Stimulated activated CD8-positive, alpha-beta memory T cell treated with anti-CD3 and anti-CD28 coated beads, Interleukin-4, amount 100 ng/mL, for 48 hours (primary cell): Measurements from ENCODE around the gene CHD5.
"Not testable (repeated sequence)": the region's sequence is repeated elsewhere in the genome, so short reads cannot be mapped to it uniquely, and the experiment has no call there.

Experiments
- DNase-seq: peaks from one replicate; pipeline ENCODE4 v3.0.0-alpha.2; 2020

The CHD5 gene

DNA sequence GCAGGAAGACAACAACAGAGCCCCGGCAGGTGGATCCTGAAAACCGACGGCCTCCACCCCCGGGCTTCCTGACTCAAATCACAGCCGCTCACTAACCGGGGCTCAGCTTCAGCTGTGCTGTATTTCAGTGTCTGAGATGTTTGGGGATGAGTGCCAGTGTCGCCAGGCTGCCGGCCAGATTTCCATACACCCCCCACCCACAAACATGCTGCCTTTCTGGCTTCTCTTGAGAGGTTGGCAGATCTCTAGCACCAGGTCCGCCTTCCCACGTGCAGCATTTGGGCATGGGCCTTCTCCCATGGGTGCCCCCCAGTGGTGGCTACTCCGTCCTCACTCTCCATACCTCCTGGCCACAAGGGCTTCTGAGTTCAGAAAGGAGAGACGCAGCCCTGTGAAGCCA is 99.7 kb downstream of the CHD5 start:
- no peak for DNase-seq

GRCh38 chr1:6077919-6078318 is 102.2 kb downstream of the CHD5 start:
- no peak for DNase-seq

DNA sequence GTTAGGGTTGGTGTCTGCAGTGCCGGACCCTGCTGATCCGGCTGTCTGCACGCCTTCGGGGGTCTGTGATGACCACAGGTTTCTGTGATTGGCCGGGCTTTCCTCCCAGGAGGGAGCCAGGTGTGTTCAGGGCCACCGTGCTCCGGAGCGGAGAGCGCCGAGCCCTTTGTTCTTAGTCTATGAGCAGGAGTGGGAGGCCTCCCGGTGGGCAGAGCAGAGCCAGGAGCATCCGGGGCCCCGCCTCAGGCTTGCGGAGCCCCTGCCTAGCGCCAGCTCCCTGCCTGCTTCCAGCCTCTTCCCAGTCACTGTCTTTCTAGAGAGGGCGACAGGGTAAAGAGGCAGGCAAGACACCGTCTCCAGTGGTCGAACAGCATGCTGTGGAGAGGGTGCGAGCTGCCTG is 102.6 kb downstream of the CHD5 start:
- DNase-seq = no peak

- DNase-seq = not testable (repeated sequence)
Observed at GRCh38 chr1:6077061-6077460, 103.1 kb downstream of the CHD5 start.

GRCh38 chr1:6075748-6076147 is 104.4 kb downstream of the CHD5 start:
- no peak for DNase-seq

DNA sequence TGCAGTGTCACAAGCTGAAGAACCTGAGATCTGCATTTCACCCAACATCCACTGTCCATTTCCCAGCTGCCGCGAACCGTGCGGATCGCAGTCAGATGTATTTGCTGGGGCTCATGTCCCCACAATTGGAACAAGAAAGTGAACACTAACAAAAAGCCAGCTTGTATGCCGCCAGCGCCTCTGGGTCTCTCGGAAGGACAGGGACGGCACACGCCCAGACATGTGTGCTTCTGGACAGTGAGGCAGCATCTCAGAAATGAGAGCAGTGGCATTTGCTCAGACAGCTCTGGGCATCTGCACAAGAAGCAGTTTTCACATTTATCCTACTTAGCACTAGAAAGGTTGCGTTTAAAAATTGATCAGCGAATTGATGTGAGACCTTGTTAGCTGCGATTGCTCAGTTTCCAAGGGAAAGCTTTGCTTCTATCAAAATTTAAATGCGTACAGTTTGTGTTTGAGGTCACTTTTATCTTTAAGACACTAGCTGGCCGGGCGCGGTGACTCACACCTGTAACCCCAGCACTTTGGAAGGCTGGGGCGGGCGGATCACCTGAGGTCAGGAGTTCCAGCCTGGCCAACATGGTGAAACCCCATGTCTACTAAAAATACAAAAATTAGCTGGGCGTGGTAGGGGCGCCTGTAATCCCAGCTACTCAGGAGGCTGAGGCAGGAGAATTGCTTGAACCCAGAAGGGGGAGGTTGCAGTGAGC is 105.8 kb downstream of the CHD5 start:
- no peak for DNase-seq

- DNase-seq = no peak
Observed at GRCh38 chr1:6073480-6074053, 106.6 kb downstream of the CHD5 start.

DNA sequence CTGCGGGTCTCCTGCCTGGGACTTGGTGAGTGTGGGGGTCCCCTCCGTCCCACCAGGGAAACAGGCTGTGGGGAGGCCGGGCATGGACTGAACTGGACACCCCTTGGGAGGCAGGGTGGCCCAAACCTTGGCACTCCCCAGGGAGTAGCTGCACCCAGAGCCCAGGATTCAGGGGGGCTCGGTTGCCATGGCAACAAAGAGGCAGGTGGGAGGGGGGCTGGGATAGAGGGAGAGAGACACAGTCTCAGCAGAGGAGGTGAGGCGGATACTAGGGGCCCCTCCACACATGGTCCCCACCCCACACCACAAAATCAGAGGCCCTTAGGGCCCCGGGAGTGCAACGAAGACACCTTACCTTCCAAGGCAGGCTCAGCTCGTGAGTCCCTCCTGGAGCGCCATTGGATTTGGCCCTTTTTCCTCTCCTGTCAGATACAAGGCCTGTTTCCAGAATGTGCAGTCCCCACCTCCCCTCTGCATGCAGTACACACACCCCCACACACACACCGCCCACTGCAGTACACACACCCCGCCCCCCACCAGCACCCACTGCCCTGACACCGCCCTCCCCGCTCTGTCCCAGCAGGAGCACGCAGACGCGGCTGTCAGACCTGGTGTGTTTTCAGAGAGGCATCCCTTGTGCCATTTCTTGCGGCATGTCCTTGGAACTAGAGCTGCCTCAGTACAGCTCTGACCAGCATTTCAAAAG is 107.2 kb downstream of the CHD5 start:
- DNase-seq = no peak

DNA sequence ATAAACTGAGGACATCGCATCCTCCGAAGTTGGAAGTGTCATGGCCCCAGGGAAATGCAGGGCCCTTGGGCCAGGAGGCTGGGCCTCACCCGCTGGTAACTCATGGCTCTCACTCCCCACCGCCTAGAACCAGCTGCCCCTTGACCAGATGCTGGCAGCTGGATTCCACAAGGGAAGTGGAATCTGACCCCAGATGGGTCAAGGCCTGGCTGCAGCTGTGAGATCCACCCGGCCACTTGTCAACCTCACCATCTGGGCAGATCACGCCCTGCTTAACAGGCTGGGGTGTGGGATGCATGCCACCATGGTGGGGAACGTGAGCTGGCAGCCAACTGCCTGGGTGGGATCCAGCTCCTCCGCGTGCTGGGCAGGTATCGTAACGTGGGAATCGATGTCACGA is 108.9 kb downstream of the CHD5 start:
- no peak for DNase-seq

DNA sequence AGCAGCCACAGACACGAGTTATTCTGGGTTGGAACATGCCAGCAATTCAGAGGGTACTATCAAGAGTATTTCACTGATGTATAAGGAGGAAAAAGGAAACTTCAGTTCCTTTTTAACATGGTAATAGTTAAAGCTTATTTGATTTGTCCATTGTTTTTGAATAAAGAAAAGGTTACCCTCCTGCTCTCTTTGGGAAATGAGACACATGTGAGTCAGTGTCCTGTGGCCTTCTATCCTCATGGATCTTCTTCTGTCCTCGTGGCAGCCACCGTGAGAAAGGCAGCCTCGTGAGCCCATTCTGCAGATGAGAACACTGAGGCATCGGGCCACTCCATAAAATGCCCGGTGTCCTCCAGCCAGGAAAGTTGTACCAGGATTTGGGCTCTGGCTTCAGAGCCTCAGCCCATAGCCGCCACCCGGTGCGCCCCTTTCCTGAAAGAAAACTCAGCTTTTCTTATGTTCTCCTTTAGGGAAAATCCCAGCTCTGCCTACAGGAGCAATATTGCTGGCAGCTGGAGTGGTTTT is 109.6 kb downstream of the CHD5 start:
- no peak for DNase-seq

DNA sequence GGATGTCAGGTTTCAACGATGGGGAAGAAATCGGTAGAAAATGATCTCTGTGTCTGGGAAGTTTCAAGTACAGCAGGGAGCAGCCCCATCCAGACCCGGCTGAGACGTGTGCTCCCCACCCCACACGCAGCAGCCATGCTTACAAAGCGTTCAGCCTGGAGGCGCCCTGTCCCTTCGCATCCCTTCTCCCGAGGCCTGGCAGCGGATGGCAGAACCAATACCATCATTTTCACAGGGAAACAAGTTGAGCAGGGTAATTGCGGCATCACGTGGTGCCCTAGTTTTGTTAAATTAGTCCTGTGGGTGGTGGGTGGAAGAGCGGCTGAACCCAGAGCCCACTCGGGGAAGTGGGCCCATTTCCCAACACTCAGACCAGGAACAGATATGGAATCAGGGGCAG is 110.5 kb downstream of the CHD5 start:
- DNase-seq = no peak

- no peak for DNase-seq
Observed at GRCh38 chr1:6068932-6069331, 111.2 kb downstream of the CHD5 start.

- no peak for DNase-seq
Observed at GRCh38 chr1:6068073-6068472, 112.0 kb downstream of the CHD5 start.

DNA sequence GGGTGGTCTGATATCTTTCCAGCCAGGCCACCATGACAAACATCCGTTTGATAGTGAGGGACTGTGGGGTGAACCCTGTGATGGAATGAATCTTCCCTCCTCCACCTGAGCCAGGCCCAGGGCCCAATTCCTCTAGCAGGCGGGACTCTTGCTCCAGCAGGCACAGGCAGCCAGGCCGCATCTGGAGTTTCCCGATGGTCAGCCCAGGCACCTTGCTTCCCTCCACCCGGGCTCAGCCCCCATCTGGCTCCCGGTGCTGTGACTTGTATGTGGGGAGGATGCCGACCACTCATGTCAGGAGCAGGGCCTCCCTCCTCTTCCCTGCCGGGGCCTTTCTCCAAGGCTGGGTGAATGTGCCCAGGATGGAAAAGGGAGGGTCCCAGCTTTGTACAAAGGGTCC is 113.4 kb downstream of the CHD5 start:
- no peak for DNase-seq

GRCh38 chr1:6065093-6065858 is 114.8 kb downstream of the CHD5 start:
- DNase-seq = no peak

DNA sequence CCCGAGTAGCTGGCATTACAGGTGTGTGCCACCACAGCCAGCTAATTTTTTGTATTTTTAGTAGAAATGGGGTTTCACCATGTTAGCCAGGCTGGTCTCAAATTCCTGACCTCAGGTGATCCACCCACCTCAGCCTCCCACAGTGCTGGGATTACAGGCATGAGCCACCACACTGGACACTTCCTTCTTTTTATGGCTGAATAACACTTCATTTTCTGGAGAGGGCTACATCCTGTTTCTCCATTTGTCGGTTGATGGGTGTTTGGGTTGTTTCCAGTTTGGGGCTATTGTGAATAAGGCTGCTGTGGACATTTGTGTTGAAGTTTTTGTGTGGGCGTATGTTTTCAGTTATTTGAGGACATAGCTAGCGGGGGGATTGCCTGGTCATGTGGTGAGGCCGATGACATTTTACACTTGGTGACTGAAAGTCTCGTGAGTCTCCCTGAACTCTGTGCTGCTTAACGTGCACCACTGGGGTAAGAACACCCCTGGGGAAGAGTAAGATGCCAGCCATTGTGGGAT is 116.5 kb downstream of the CHD5 start:
- DNase-seq = not testable (repeated sequence)

GRCh38 chr1:6062670-6063069 is 117.5 kb downstream of the CHD5 start:
- DNase-seq = no peak

- DNase-seq = no peak
Observed at GRCh38 chr1:6059866-6060265, 120.3 kb downstream of the CHD5 start.

DNA sequence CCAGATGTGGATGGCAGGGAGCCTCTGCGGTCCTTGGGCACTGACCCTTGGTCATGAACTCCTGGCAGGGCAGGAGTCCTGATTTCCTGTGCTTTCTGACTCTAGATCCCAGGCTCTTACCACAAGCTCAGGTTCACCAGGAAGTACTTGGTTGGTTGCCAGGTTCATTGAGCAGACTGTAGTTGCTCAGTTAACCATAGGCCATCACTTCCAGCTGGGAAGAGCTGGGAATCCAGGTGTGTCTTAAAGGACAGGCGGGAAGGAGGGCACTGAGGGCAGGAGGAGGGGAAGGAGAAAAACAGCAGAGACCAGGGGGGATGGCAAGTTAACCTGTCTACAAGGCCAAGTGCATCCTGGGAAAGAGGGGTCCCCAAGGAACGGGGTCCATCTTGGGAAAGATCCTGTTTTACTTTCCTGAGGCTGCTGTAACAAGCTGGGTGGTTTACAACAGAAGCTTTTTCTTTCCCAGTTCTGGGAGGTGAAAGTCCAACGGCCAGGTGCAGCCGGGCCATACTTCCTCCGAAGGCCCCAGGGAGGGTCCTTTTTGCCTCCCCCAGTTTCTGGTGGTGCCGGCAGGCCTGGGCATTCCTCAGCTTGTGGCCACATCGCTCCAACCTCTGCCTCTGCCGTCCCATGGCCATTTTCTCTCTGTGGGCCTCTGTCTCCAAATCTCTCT is 122.8 kb downstream of the CHD5 start:
- no peak for DNase-seq

GRCh38 chr1:6056572-6056948 is 123.6 kb downstream of the CHD5 start:
- no peak for DNase-seq

DNA sequence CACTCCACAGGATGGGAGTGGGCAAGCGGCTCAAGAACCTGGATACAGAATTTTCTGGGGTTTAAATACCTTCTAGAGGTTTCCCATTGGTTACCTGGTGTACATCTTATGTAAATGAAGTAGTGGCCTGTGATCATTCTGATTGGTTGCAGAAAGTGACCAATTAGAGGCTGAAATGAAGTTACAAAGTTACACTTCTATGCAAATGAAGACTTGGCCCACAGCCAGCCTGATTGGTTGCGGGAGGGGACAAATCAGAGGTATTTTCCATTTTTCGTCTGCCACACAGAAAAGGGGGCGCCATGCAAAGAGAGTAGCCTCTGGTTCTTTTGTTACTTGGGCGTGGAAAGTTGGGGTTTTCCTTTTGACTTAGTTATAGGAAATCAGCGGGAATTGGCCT is 125.5 kb downstream of the CHD5 start:
- peak; percentile 30 for DNase-seq

DNA sequence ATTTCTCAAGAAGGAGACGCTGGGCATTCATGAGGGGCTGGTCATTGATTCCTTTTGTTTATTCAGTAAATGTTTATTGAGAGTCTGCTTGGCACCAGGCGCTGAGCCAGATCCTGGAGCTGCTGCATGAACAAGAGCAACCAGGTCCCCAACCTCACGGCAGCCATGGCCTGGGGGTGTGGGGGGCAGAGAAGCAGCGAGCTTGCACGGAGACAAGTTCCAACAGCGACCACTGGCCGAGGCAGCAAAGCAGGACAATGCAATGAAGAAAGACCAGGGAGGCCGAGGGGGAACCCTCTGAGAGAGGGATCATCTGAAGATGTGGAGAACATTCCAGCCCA is 126.9 kb downstream of the CHD5 start:
- no peak for DNase-seq
